Mesothelial cell of epicardium (in vitro differentiated cells): Measurements from ENCODE around the gene BAZ2B. TPM values are rescaled to one million over a fixed set of nuclear protein-coding genes. Genes with fewer than 3 reads are reported as not detected.
"Not testable (repeated sequence)": the region's sequence is repeated elsewhere in the genome, so short reads cannot be mapped to it uniquely, and the experiment has no call there.

ENCODE experiments used
- DNase-seq, 2 experiments: peaks; one replicate each; pipeline ENCODE4 v3.0.0; 2021; ENCODE audit warnings: low spot score in 2 of 2; ENCODE audit not compliant: unreplicated experiment in 2 of 2
- H3K27ac Mint-ChIP-seq: 2 replicates; pipeline ENCODE4 v1.8.0; 2021; ENCODE audit warnings: mixed read lengths
- H3K27me3 Mint-ChIP-seq: 2 replicates; pipeline ENCODE4 v1.8.0; 2021; ENCODE audit warnings: low read depth, mixed read lengths
- H3K36me3 Mint-ChIP-seq: 2 replicates; pipeline ENCODE4 v1.8.0; 2021; ENCODE audit warnings: mixed read lengths
- H3K4me1 Mint-ChIP-seq: 2 replicates; pipeline ENCODE4 v1.8.0; 2021; ENCODE audit warnings: mixed read lengths
- H3K4me3 Mint-ChIP-seq: 2 replicates; pipeline ENCODE4 v1.8.0; 2021; ENCODE audit warnings: mild to moderate bottlenecking, moderate library complexity, mixed read lengths
- H3K9me3 Mint-ChIP-seq: 2 replicates; pipeline ENCODE4 v1.8.0; 2021; ENCODE audit warnings: mixed read lengths
- CTCF ChIP-seq: fragments of 200-600 bp; sonication (generic); IDR thresholded peaks from one replicate; pipeline ENCODE4 v1.5.0; 2021; ENCODE audit warnings: antibody characterized with exemption; ENCODE audit not compliant: unreplicated experiment
- total RNA-seq: library from RNA; stranded (reverse); gene quantifications from 3 replicates; pipeline ENCODE4 v1.2.1, GENCODE V29; 2021

The BAZ2B gene
- total RNA-seq, 1 donor from 2014 or later: 141 TPM

- no peaks in the 10 kb centered on the region for H3K27me3 Mint-ChIP-seq
- no peak for DNase-seq
- H3K36me3 Mint-ChIP-seq: peaks cover 28% of the 10 kb centered on the region
- TF ChIP-seq CTCF: no peak
- H3K9me3 Mint-ChIP-seq: peaks cover 11% of the 10 kb centered on the region
- no peak overlapping the region for H3K4me3 Mint-ChIP-seq
- H3K27ac Mint-ChIP-seq: no peak overlapping the region
- H3K4me1 Mint-ChIP-seq: peaks cover under 1% of the 10 kb centered on the region
These were observed 77.5 kb downstream of the BAZ2B start for GRCh38 chr2:159538801-159539200.

GRCh38 chr2:159535261-159535660, 81.1 kb downstream of the BAZ2B start:
- not testable (repeated sequence) for H3K9me3 Mint-ChIP-seq

GRCh38 chr2:159531475-159531874, 84.9 kb downstream of the BAZ2B start:
- Mint-ChIP-seq H3K9me3 (peaks cover 7% of the 10 kb centered on the region), H3K4me3 (no peak overlapping the region), H3K27me3 (no peaks in the 10 kb centered on the region), H3K4me1 (peaks cover 13% of the 10 kb centered on the region), H3K27ac (no peak overlapping the region), H3K36me3 (peaks cover 14% of the 10 kb centered on the region)
- TF ChIP-seq CTCF: no peak
- DNase-seq: no peak

More at GRCh38 chr2:159535261-159535660, 81.1 kb downstream of the BAZ2B start:
- not testable (repeated sequence) for H3K36me3 Mint-ChIP-seq, DNase-seq, H3K27me3 Mint-ChIP-seq, H3K4me3 Mint-ChIP-seq, H3K27ac Mint-ChIP-seq
- H3K4me1 Mint-ChIP-seq: peaks cover 11% of the 10 kb centered on the region

GRCh38 chr2:159526433-159526832, 89.9 kb downstream of the BAZ2B start:
- peaks cover 17% of the 10 kb centered on the region for H3K36me3 Mint-ChIP-seq
- no peak for TF ChIP-seq CTCF

GRCh38 chr2:159525012-159525411, 91.3 kb downstream of the BAZ2B start:
- TF ChIP-seq CTCF: no peak
- Mint-ChIP-seq H3K4me3 (no peak overlapping the region), H3K27me3 (no peaks in the 10 kb centered on the region), H3K9me3 (peaks cover 18% of the 10 kb centered on the region), H3K27ac (no peak overlapping the region), H3K36me3 (peaks cover 19% of the 10 kb centered on the region), H3K4me1 (peaks cover 2% of the 10 kb centered on the region)
- DNase-seq: no peak

More at GRCh38 chr2:159526433-159526832, 89.9 kb downstream of the BAZ2B start:
- Mint-ChIP-seq H3K27me3 (no peaks in the 10 kb centered on the region), H3K4me3 (no peak overlapping the region), H3K4me1 (peaks cover 2% of the 10 kb centered on the region), H3K27ac (peak overlapping the region; percentile 12), H3K9me3 (peaks cover 16% of the 10 kb centered on the region)
- no peak for DNase-seq

GRCh38 chr2:159521272-159521671, 95.1 kb downstream of the BAZ2B start:
- no peak for TF ChIP-seq CTCF
- H3K36me3 Mint-ChIP-seq: peaks cover 7% of the 10 kb centered on the region
- no peak overlapping the region for H3K4me3 Mint-ChIP-seq
- peaks cover 13% of the 10 kb centered on the region for H3K9me3 Mint-ChIP-seq
- peaks cover 18% of the 10 kb centered on the region for H3K4me1 Mint-ChIP-seq
- no peaks in the 10 kb centered on the region for H3K27me3 Mint-ChIP-seq
- no peak overlapping the region for H3K27ac Mint-ChIP-seq
- DNase-seq: no peak
